Neural crest cell (in vitro differentiated cells): ENCODE results near the gene RPL12. TPM values are rescaled to one million over a fixed set of nuclear protein-coding genes. Genes with fewer than 3 reads are reported as not detected.

Experiments used
- DNase-seq: peaks from one replicate; pipeline ENCODE4 v3.0.0; 2021; ENCODE audit warnings: low read depth, mixed read lengths, low spot score
- H3K27ac Mint-ChIP-seq: one replicate; pipeline ENCODE4 v1.8.0; 2021; ENCODE audit warnings: mild to moderate bottlenecking, mixed read lengths; ENCODE audit not compliant: unreplicated experiment
- H3K27me3 Mint-ChIP-seq: 2 replicates; pipeline ENCODE4 v1.8.0; 2021; ENCODE audit warnings: low read depth, mild to moderate bottlenecking, mixed read lengths
- H3K36me3 Mint-ChIP-seq: 2 replicates; pipeline ENCODE4 v1.8.0; 2021; ENCODE audit warnings: low read depth, mild to moderate bottlenecking, mixed read lengths
- H3K4me1 Mint-ChIP-seq: 2 replicates; pipeline ENCODE4 v1.8.0; 2021; ENCODE audit warnings: mixed read lengths
- H3K4me3 Mint-ChIP-seq: one replicate; pipeline ENCODE4 v1.8.0; 2021; ENCODE audit warnings: mild to moderate bottlenecking, mixed read lengths
- H3K9me3 Mint-ChIP-seq: 2 replicates; pipeline ENCODE4 v1.8.0; 2021; ENCODE audit warnings: mixed read lengths
- CTCF ChIP-seq: fragments of 200-600 bp; sonication (generic); conservative IDR thresholded peaks from 2 replicates; pipeline ENCODE4 v1.5.0; 2021; ENCODE audit warnings: antibody characterized with exemption, mild to moderate bottlenecking
- total RNA-seq: library from RNA; stranded (reverse); gene quantifications from 2 replicates; pipeline ENCODE4 v1.2.1, GENCODE V29; 2021

Gene RPL12
- total RNA-seq, 1 donor from 2014 or later = 1,131 TPM

- no peak for DNase-seq
- Mint-ChIP-seq H3K27ac (no peak overlapping the region), H3K27me3 (no peaks in the 10 kb centered on the region)
Measured at GRCh38 chr9:127457191-127457878, 6.1 kb upstream of the RPL12 start.

GRCh38 chr9:127455324-127455992, 4.3 kb upstream of the RPL12 start:
- H3K4me1 Mint-ChIP-seq = peaks cover 16% of the 10 kb centered on the region
- H3K36me3 Mint-ChIP-seq = peaks cover 7% of the 10 kb centered on the region
- H3K4me3 Mint-ChIP-seq = peak overlapping the region; percentile 26
- peak; percentile 29 for TF ChIP-seq CTCF
- H3K27me3 Mint-ChIP-seq = peaks cover 2% of the 10 kb centered on the region
- H3K27ac Mint-ChIP-seq = no peak overlapping the region
- no peaks in the 10 kb centered on the region for H3K9me3 Mint-ChIP-seq
- DNase-seq = no peak

More at GRCh38 chr9:127457191-127457878, 6.1 kb upstream of the RPL12 start:
- Mint-ChIP-seq H3K4me1 (peaks cover 3% of the 10 kb centered on the region), H3K9me3 (no peaks in the 10 kb centered on the region), H3K4me3 (no peak overlapping the region), H3K36me3 (peaks cover 3% of the 10 kb centered on the region)
- no peak for TF ChIP-seq CTCF

- peaks cover 44% of the 10 kb centered on the region for H3K4me1 Mint-ChIP-seq
- peak overlapping the region; percentile 99 for H3K4me3 Mint-ChIP-seq
- H3K27ac Mint-ChIP-seq = no peak overlapping the region
- TF ChIP-seq CTCF = no peak
- H3K9me3 Mint-ChIP-seq = no peaks in the 10 kb centered on the region
- DNase-seq = no peak
- peaks cover 2% of the 10 kb centered on the region for H3K27me3 Mint-ChIP-seq
- peaks cover 34% of the 10 kb centered on the region for H3K36me3 Mint-ChIP-seq
Measured at GRCh38 chr9:127452691-127453090, 1.5 kb upstream of the RPL12 start.

- TF ChIP-seq CTCF = no peak
- Mint-ChIP-seq H3K27ac (peak overlapping the region; percentile 98), H3K36me3 (peaks cover 40% of the 10 kb centered on the region), H3K4me1 (peaks cover 46% of the 10 kb centered on the region), H3K4me3 (peak overlapping the region; percentile 99), H3K27me3 (peaks cover 2% of the 10 kb centered on the region), H3K9me3 (no peaks in the 10 kb centered on the region)
- peak; percentile 32 for DNase-seq
Measured at GRCh38 chr9:127451858-127452656, 851 bp upstream of the RPL12 start.

- H3K4me3 Mint-ChIP-seq = peak overlapping the region; percentile 99
- peak overlapping the region; percentile 98 for H3K27ac Mint-ChIP-seq
- peaks cover 46% of the 10 kb centered on the region for H3K4me1 Mint-ChIP-seq
- DNase-seq = no peak
- TF ChIP-seq CTCF = no peak
- H3K36me3 Mint-ChIP-seq = peaks cover 45% of the 10 kb centered on the region
- peaks cover 2% of the 10 kb centered on the region for H3K27me3 Mint-ChIP-seq
- no peaks in the 10 kb centered on the region for H3K9me3 Mint-ChIP-seq
Measured at GRCh38 chr9:127451608-127451857, 327 bp upstream of the RPL12 start.
